Measurements from ENCODE around the gene CLN3.

GRCh38 chr16:28540346-28540745 is 48.5 kb upstream of the CLN3 start:
- TF ChIP-seq CTCF (conservative IDR thresholded peaks at IDR 0.05; ENCODE audit: low read depth, low read length) (no peak), EZH2 (IDR thresholded peaks at IDR 0.05; ENCODE audit: borderline replicate concordance, low read depth, low read length, poor library complexity, severe bottlenecking) (no peak)

All from A673 (cell line).